ENCODE data around the gene TDRD10.
"Not testable (repeated sequence)": the region's sequence is repeated elsewhere in the genome, so short reads cannot be mapped to it uniquely, and the experiment has no call there.

The TDRD10 gene

GRCh38 chr1:154517661-154518060 lies 15.6 kb downstream of the TDRD10 start:
- no peak for DNase-seq (ENCODE audit: low read depth)

GRCh38 chr1:154519591-154519991 lies 17.6 kb downstream of the TDRD10 start:
- no peak for DNase-seq (ENCODE audit: low read depth)

GRCh38 chr1:154520333-154520732 lies 18.3 kb downstream of the TDRD10 start:
- DNase-seq (ENCODE audit: low read depth), result no peak

- no peak for DNase-seq (ENCODE audit: low read depth)
Observed at GRCh38 chr1:154521695-154522094, 19.7 kb downstream of the TDRD10 start.

- DNase-seq (ENCODE audit: low read depth), result no peak
Observed at GRCh38 chr1:154524881-154525280, 22.9 kb downstream of the TDRD10 start.

- DNase-seq (ENCODE audit: low read depth), result no peak
Observed at GRCh38 chr1:154527192-154527591, 25.2 kb downstream of the TDRD10 start.

GRCh38 chr1:154529308-154529707 lies 27.3 kb downstream of the TDRD10 start:
- no peak for DNase-seq (ENCODE audit: low read depth)

GRCh38 chr1:154531950-154532349 lies 29.9 kb downstream of the TDRD10 start:
- DNase-seq (ENCODE audit: low read depth), result not testable (repeated sequence)

GRCh38 chr1:154533952-154534844 lies 32.2 kb downstream of the TDRD10 start:
- DNase-seq (ENCODE audit: low read depth), result no peak

GRCh38 chr1:154536570-154536969 lies 34.6 kb downstream of the TDRD10 start:
- no peak for DNase-seq (ENCODE audit: low read depth)

GRCh38 chr1:154539486-154540483 lies 37.8 kb downstream of the TDRD10 start:
- DNase-seq (ENCODE audit: low read depth), result no peak

GRCh38 chr1:154541231-154541630 lies 39.2 kb downstream of the TDRD10 start:
- no peak for DNase-seq (ENCODE audit: low read depth)

- DNase-seq (ENCODE audit: low read depth), result no peak
Observed at GRCh38 chr1:154546264-154547063, 44.4 kb downstream of the TDRD10 start.

- DNase-seq (ENCODE audit: low read depth), result no peak
Observed at GRCh38 chr1:154547105-154547732, 45.2 kb downstream of the TDRD10 start.

GRCh38 chr1:154548028-154548427 lies 46.0 kb downstream of the TDRD10 start:
- no peak for DNase-seq (ENCODE audit: low read depth)

GRCh38 chr1:154549202-154549770 lies 47.3 kb downstream of the TDRD10 start:
- no peak for DNase-seq (ENCODE audit: low read depth)

- no peak for DNase-seq (ENCODE audit: low read depth)
Observed at GRCh38 chr1:154550070-154550469, 48.1 kb downstream of the TDRD10 start.

- DNase-seq (ENCODE audit: low read depth), result no peak
Observed at GRCh38 chr1:154550657-154551056, 48.6 kb downstream of the TDRD10 start.

GRCh38 chr1:154551474-154551873 lies 49.5 kb downstream of the TDRD10 start:
- no peak for DNase-seq (ENCODE audit: low read depth)

- no peak for DNase-seq (ENCODE audit: low read depth)
Observed at GRCh38 chr1:154552036-154552435, 50.0 kb downstream of the TDRD10 start.

Data from non-pigmented ciliary epithelial cell (primary cell).